Thoracic aorta (tissue), 2 donors: ENCODE results near the gene CD200R1L. TPM values are rescaled to one million over a fixed set of nuclear protein-coding genes. Genes with fewer than 3 reads are reported as not detected.

Source experiments
- ATAC-seq: fragments of 150-250 bp; one replicate; pipeline ENCODE4 v1.8.0; 2017; ENCODE audit warnings: low read depth; ENCODE audit not compliant: insufficient number of reproducible peaks, low FRiP score
- DNase-seq: peaks from one replicate; pipeline ENCODE4 v3.0.0-alpha.2; 2020; ENCODE audit warnings: low spot score
- H3K27ac ChIP-seq, 2 donors: fragments of 200-600 bp; sonication (generic); 1 replicate in 1 of 2; 2 replicates in 1 of 2; pipeline ENCODE4 v1.5.1; 2016; ENCODE audit warnings: mild to moderate bottlenecking in 2 of 2, moderate library complexity in 2 of 2
- H3K27me3 ChIP-seq: fragments of 200-600 bp; sonication (generic); replicated peaks from 2 replicates; pipeline ENCODE4 v1.6.0; 2016; ENCODE audit warnings: mild to moderate bottlenecking; ENCODE audit not compliant: insufficient read depth
- H3K36me3 ChIP-seq: fragments of 200-600 bp; sonication (generic); one replicate; pipeline ENCODE4 v1.5.1; 2016
- H3K4me1 ChIP-seq, 2 donors: fragments of 200-600 bp; sonication (generic); 1 replicate in 1 of 2; 2 replicates in 1 of 2; pipeline versions ENCODE4 v1.5.1 to v1.6.0; 2016; ENCODE audit warnings: low read depth in 2 of 2, mild to moderate bottlenecking in 1 of 2; ENCODE audit not compliant: control insufficient read depth in 1 of 2
- H3K4me3 ChIP-seq: fragments of 200-600 bp; sonication (generic); 2 replicates; pipeline ENCODE4 v1.5.1; 2016; ENCODE audit warnings: mild to moderate bottlenecking
- H3K9me3 ChIP-seq: fragments of 200-600 bp; sonication (generic); 2 replicates; pipeline ENCODE4 v1.5.1; 2016
- CTCF ChIP-seq: fragments of 200-600 bp; sonication (generic); IDR thresholded peaks from one replicate; pipeline ENCODE4 v1.5.1; 2019; ENCODE audit warnings: antibody characterized with exemption
- total RNA-seq, 2 donors: library from RNA; depleted of rRNA; stranded (reverse); fragments of >200 nt; gene quantifications; one replicate each; pipeline versions ENCODE4 v1.1.0 to v1.2.3, GENCODE V29; 2016

The CD200R1L gene
- total RNA-seq, 2 donors from 2014 or later, result not detected

DNA sequence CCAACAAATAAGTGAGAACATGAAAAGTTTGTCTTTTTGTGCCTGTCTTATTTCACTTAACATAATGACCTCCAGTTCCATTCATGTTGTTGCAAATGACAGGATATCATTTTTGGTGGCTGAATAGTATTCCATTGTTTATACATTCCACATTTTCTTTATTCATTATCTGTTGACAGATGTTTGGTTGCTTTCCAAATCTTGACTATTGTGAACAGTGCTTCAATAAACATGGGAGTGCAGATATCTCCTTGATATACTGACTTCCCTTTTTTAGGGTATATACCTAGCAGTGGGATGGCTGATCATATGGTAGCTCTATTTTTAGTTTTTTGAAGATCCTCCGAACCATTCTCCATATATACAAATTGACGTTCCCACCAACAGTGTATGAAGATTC is 19.1 kb upstream of the CD200R1L start:
- Histone ChIP-seq H3K36me3 (no peaks in the 10 kb centered on the region), H3K9me3 (peaks cover 9% of the 10 kb centered on the region), H3K4me3 (no peak overlapping the region), H3K27me3 (no peaks in the 10 kb centered on the region), H3K4me1 (no peaks in the 10 kb centered on the region), H3K27ac (no peak overlapping the region)
- no peak for TF ChIP-seq CTCF
- DNase-seq, result no peak
- no peak for ATAC-seq

- Histone ChIP-seq H3K36me3 (no peaks in the 10 kb centered on the region), H3K27me3 (no peaks in the 10 kb centered on the region), H3K9me3 (no peaks in the 10 kb centered on the region), H3K4me1 (no peaks in the 10 kb centered on the region), H3K27ac (no peak overlapping the region), H3K4me3 (no peak overlapping the region)
- TF ChIP-seq CTCF, result no peak
- DNase-seq (no peak), ATAC-seq (no peak)
These were observed 14.2 kb upstream of the CD200R1L start for GRCh38 chr3:112860898-112861297.

- no peaks in the 10 kb centered on the region for H3K27me3 ChIP-seq
- no peak overlapping the region for H3K4me3 ChIP-seq
- H3K36me3 ChIP-seq, result no peaks in the 10 kb centered on the region
- TF ChIP-seq CTCF, result no peak
- H3K4me1 ChIP-seq, result no peaks in the 10 kb centered on the region
- no peaks in the 10 kb centered on the region for H3K9me3 ChIP-seq
- no peak for ATAC-seq
- no peak overlapping the region for H3K27ac ChIP-seq
- DNase-seq, result no peak
These were observed 11.9 kb upstream of the CD200R1L start for GRCh38 chr3:112858410-112859069.

GRCh38 chr3:112857526-112857925 is 10.9 kb upstream of the CD200R1L start:
- Histone ChIP-seq H3K4me1 (no peaks in the 10 kb centered on the region), H3K36me3 (no peaks in the 10 kb centered on the region), H3K27ac (no peak overlapping the region), H3K9me3 (no peaks in the 10 kb centered on the region), H3K27me3 (no peaks in the 10 kb centered on the region), H3K4me3 (no peak overlapping the region)
- no peak for DNase-seq
- TF ChIP-seq CTCF, result no peak
- ATAC-seq, result no peak

GRCh38 chr3:112856537-112856936 is 9.9 kb upstream of the CD200R1L start:
- no peak for TF ChIP-seq CTCF
- H3K9me3 ChIP-seq, result peaks cover 5% of the 10 kb centered on the region
- ATAC-seq (no peak), DNase-seq (no peak)
- H3K36me3 ChIP-seq, result no peaks in the 10 kb centered on the region
- H3K27me3 ChIP-seq, result no peaks in the 10 kb centered on the region
- H3K4me3 ChIP-seq, result no peak overlapping the region
- no peaks in the 10 kb centered on the region for H3K4me1 ChIP-seq
- no peak overlapping the region for H3K27ac ChIP-seq
